GM13976 (cell line): ENCODE results near the gene KLRF2.

Experiments
- DNase-seq: peaks from one replicate; pipeline ENCODE4 v3.0.0; 2012; ENCODE audit warnings: low spot score
- CTCF ChIP-seq: IDR thresholded peaks from 2 replicates; pipeline ENCODE4 v1.5.1; 2012; ENCODE audit warnings: borderline replicate concordance, mild to moderate bottlenecking; ENCODE audit not compliant: insufficient read depth; ENCODE audit errors: extremely low read depth, missing control alignments, control extremely low read depth
- in situ Hi-C: fragments of 300-500 bp; cut with MboI; formaldehyde crosslinking; loops from one replicate; pipeline ENCODE4 v1.12.0; 2022; ENCODE audit warnings: low sequenced_read_pairs, mixed read lengths, inconsistent platforms; ENCODE audit not compliant: unreplicated experiment

KLRF2 gene, protein sequence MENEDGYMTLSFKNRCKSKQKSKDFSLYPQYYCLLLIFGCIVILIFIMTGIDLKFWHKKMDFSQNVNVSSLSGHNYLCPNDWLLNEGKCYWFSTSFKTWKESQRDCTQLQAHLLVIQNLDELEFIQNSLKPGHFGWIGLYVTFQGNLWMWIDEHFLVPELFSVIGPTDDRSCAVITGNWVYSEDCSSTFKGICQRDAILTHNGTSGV

GRCh38 chr12:9881246-9881645, at the start of gene KLRF2:
Gene KLRF2, plus strand, starts transcription at chr12:9881489. Its CDS starts 107 bp downstream, at chr12:9881596.
- no peak for DNase-seq
- no peak for TF ChIP-seq CTCF
- in situ Hi-C loops, result no loop called here

DNA sequence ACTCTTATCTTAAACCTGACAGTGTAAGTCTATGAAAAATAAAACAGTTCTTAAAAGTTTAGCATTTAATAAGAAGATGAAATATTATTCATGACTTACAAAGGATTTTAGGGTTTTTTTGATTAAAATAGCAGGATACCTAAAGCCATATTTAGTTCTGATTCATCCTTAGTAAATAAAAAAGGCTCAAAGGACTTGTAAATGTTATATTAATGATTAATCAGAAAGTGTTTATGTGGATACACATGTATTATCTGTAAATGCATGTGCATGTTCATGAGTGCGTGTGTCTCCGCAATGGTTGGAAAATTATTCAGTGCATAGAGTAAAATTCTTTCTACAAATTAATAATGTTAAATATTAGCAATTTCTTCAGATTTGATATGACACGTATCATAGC, 49.6 kb upstream of the KLRF2 start:
- in situ Hi-C loops, result no loop called here
- no peak for DNase-seq
- TF ChIP-seq CTCF, result no peak

- in situ Hi-C loops, result no loop called here
- no peak for DNase-seq
- no peak for TF ChIP-seq CTCF
These were observed 37.9 kb upstream of the KLRF2 start for GRCh38 chr12:9843407-9843806.

DNA sequence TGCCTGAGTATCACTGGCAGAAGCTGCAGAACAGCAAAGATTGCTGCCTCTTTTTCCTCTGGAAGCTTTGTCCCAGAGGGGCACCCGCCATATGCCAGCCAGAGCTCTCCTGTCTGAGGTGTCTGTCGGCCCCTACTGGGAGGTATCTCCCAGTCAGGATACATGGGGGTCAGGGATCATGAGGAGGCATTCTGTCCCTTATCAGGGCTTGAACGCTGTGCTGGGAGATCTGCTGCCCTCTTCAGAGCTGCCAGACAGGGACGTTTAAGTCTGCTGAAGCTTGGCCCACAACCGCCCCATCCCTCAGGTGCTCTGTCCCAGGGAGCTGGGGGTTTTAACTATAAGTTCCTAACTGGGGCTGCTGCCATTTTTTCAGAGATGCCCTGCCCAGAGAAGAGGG, 32.4 kb upstream of the KLRF2 start:
- no peak for TF ChIP-seq CTCF
- in situ Hi-C loops, result no loop called here
- no peak for DNase-seq

DNA sequence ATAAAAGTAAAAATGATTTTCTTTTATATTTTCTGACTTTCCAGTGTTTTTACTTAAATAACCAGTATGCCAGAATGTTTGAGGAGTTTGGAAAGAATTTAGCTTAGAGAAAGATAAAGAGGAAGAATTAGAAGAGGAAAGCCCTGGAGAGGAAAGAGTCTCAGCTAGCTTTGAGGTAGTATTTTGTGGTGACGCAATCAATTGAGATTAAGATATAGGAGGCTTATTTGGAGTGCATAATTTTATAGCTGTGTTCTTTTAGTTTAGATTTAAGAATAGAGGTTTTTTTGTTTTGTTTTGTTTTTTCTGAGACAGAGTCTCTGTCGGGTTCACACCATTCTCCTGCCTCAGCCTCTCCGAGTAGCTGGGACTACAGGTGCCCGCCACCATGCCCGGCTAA, 30.2 kb upstream of the KLRF2 start:
- in situ Hi-C loops, result no loop called here
- TF ChIP-seq CTCF, result no peak
- DNase-seq, result no peak

GRCh38 chr12:9851927-9852326, 29.4 kb upstream of the KLRF2 start:
- no peak for DNase-seq
- in situ Hi-C loops, result no loop called here
- no peak for TF ChIP-seq CTCF

- in situ Hi-C loops, result no loop called here
- no peak for TF ChIP-seq CTCF
- DNase-seq, result no peak
These were observed 25.1 kb upstream of the KLRF2 start for GRCh38 chr12:9856151-9856550.
